ENCODE results near the gene SYNGR2.

GRCh38 chr17:78163881-78164747 lies 4.3 kb upstream of the SYNGR2 start:
- no peak for TF ChIP-seq CTCF (IDR thresholded peaks at IDR 0.05)
- TF ChIP-seq POLR2A (IDR thresholded peaks at IDR 0.05) = no peak

Data from thyroid gland (tissue), 4 donors.